Measurements from ENCODE around the gene KIF16B. TPM values are rescaled to one million over a fixed set of nuclear protein-coding genes. Genes with fewer than 3 reads are reported as not detected.

The KIF16B gene
- total RNA-seq, 1 experiment from 2014 or later: 7.0 TPM

GRCh38 chr20:16296931-16297330 lies 276.3 kb downstream of the KIF16B start:
- no peak for TF ChIP-seq SIN3A (IDR thresholded peaks at IDR 0.05; ENCODE audit: low read depth)
- TF ChIP-seq, protein P1, sequence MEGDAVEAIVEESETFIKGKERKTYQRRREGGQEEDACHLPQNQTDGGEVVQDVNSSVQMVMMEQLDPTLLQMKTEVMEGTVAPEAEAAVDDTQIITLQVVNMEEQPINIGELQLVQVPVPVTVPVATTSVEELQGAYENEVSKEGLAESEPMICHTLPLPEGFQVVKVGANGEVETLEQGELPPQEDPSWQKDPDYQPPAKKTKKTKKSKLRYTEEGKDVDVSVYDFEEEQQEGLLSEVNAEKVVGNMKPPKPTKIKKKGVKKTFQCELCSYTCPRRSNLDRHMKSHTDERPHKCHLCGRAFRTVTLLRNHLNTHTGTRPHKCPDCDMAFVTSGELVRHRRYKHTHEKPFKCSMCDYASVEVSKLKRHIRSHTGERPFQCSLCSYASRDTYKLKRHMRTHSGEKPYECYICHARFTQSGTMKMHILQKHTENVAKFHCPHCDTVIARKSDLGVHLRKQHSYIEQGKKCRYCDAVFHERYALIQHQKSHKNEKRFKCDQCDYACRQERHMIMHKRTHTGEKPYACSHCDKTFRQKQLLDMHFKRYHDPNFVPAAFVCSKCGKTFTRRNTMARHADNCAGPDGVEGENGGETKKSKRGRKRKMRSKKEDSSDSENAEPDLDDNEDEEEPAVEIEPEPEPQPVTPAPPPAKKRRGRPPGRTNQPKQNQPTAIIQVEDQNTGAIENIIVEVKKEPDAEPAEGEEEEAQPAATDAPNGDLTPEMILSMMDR (IDR thresholded peaks at IDR 0.05 in 2 of 3, conservative IDR thresholded peaks at IDR 0.05 in 1 of 3; ENCODE audit: borderline replicate concordance in 1 of 3, insufficient read depth in 1 of 3, low read depth in 2 of 3, low read length in 2 of 3): no peak
- no TSS peak for BruUV-seq (replicated peaks)

GRCh38 chr20:16295534-16295933 lies 277.7 kb downstream of the KIF16B start:
- Histone ChIP-seq H2AFZ (ENCODE audit: low read depth, low read length, poor library complexity, severe bottlenecking) (no peak overlapping the region), H3K27me3 (ENCODE audit: insufficient read depth, low read length) (no peaks in the 10 kb centered on the region), H3K9ac (ENCODE audit: low read length) (no peak overlapping the region), H3K36me3 (ENCODE audit: control insufficient read depth in 1 of 2, insufficient read depth in 2 of 2, low read length in 2 of 2) (no peaks in the 10 kb centered on the region), H3K79me2 (ENCODE audit: insufficient read depth, low read length) (no peaks in the 10 kb centered on the region), H4K20me1 (ENCODE audit: insufficient read depth) (no peaks in the 10 kb centered on the region), H3K27ac (ENCODE audit: low read depth, low read length) (no peak overlapping the region), H3K4me3 (replicated peaks in 1 of 2; ENCODE audit: low read depth in 1 of 2, low read length in 2 of 2) (no peak overlapping the region), H3K9me3 (ENCODE audit: control insufficient read depth in 1 of 2, insufficient read depth in 1 of 2, low read depth in 1 of 2, low read length in 2 of 2) (no peaks in the 10 kb centered on the region), H3K4me2 (ENCODE audit: low read length) (no peak overlapping the region), H3K9me2 (ENCODE audit: insufficient read depth) (no peaks in the 10 kb centered on the region), H3K4me1 (ENCODE audit: control insufficient read depth in 1 of 2, insufficient read depth in 2 of 2, low read length in 2 of 2) (no peaks in the 10 kb centered on the region)
- ChIA-PET CTCF (no interaction called here), RAD21 (ENCODE audit: low non-redundant PET in 1 of 2, low total read pairs in 2 of 2, uncharacterized antibody in 2 of 2, unreplicated experiment in 2 of 2) (no interaction called here), POLR2A (no interaction called here)
- ATAC-seq (no peak), DNase-seq (ENCODE audit: low read depth, low spot score) (no peak)
- TF ChIP-seq CEBPB (IDR thresholded peaks at IDR 0.05; ENCODE audit: low read depth) (no peak), SP1 (IDR thresholded peaks at IDR 0.05; ENCODE audit: low read depth) (no peak), SRF (IDR thresholded peaks at IDR 0.05; ENCODE audit: low read depth) (no peak), ZFX (IDR thresholded peaks at IDR 0.05) (no peak), EGR1 (IDR thresholded peaks at IDR 0.05; ENCODE audit: low read depth) (no peak), RAD21 (IDR thresholded peaks at IDR 0.05; ENCODE audit: low read depth) (no peak), FOSL1 (IDR thresholded peaks at IDR 0.05; ENCODE audit: low read depth) (no peak), TCF7L2 (IDR thresholded peaks at IDR 0.05; ENCODE audit: borderline replicate concordance, extremely low read depth, insufficient read depth, insufficient read length) (no peak), YY1 (IDR thresholded peaks at IDR 0.05; ENCODE audit: extremely low read depth, insufficient replicate concordance, low read depth, low read length) (no peak)
- TF ChIP-seq, protein P2, sequence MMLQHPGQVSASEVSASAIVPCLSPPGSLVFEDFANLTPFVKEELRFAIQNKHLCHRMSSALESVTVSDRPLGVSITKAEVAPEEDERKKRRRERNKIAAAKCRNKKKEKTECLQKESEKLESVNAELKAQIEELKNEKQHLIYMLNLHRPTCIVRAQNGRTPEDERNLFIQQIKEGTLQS (IDR thresholded peaks at IDR 0.05): no peak
- no TSS peak for BruUV-seq (replicated peaks)
- intact Hi-C loops (cut with micrococcal nuclease): no loop called here

More at GRCh38 chr20:16296931-16297330, 276.3 kb downstream of the KIF16B start:
- no peaks in the 10 kb centered on the region for H3K9me3 ChIP-seq (ENCODE audit: control insufficient read depth in 1 of 2, insufficient read depth in 1 of 2, low read depth in 1 of 2, low read length in 2 of 2)
- ATAC-seq (no peak), DNase-seq (ENCODE audit: low read depth, low spot score) (no peak)
- H3K27me3 ChIP-seq (ENCODE audit: insufficient read depth, low read length): no peaks in the 10 kb centered on the region
- no peak overlapping the region for H3K27ac ChIP-seq (ENCODE audit: low read depth, low read length)
- no peaks in the 10 kb centered on the region for H3K4me1 ChIP-seq (ENCODE audit: control insufficient read depth in 1 of 2, insufficient read depth in 2 of 2, low read length in 2 of 2)
- intact Hi-C loops (cut with micrococcal nuclease): no loop called here
- no peak overlapping the region for H3K4me2 ChIP-seq (ENCODE audit: low read length)
- ChIA-PET RAD21 (ENCODE audit: low non-redundant PET in 1 of 2, low total read pairs in 2 of 2, uncharacterized antibody in 2 of 2, unreplicated experiment in 2 of 2) (no interaction called here), POLR2A (no interaction called here), CTCF (no interaction called here)
- H3K9me2 ChIP-seq (ENCODE audit: insufficient read depth): no peaks in the 10 kb centered on the region
- no peak overlapping the region for H3K9ac ChIP-seq (ENCODE audit: low read length)
- no peaks in the 10 kb centered on the region for H4K20me1 ChIP-seq (ENCODE audit: insufficient read depth)
- no peak overlapping the region for H3K4me3 ChIP-seq (replicated peaks in 1 of 2; ENCODE audit: low read depth in 1 of 2, low read length in 2 of 2)
- H3K36me3 ChIP-seq (ENCODE audit: control insufficient read depth in 1 of 2, insufficient read depth in 2 of 2, low read length in 2 of 2): no peaks in the 10 kb centered on the region
- no peaks in the 10 kb centered on the region for H3K79me2 ChIP-seq (ENCODE audit: insufficient read depth, low read length)
- no peak overlapping the region for H2AFZ ChIP-seq (ENCODE audit: low read depth, low read length, poor library complexity, severe bottlenecking)
